IPS DF 4.7 (cell line): ENCODE measurements around the gene CLASP1.
"Not testable (repeated sequence)": the region's sequence is repeated elsewhere in the genome, so short reads cannot be mapped to it uniquely, and the experiment has no call there.

Source experiments
- DNase-seq: peaks from one replicate; pipeline ENCODE4 v3.0.0-alpha.2; 2013; ENCODE audit warnings: low spot score; ENCODE audit errors: extremely low read depth

CLASP1 gene

DNA sequence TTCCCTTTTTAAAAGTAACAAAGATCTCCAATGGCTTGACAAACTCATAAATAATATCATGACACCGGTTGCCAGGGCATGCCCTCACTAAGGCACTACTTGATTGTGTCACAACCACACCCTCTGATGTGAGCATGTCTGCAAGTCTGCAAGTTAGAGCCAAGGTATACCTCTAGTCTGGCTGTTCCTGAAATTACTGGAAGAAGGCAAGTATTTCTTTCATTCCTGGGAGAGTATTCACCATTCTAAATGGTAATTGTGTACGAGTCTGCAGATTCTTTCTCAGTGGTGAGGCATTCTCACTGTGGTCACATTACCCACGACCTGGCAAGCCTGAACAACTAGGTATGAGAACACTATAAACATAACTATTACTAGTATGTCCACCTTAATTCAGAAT, 144.3 kb downstream of the CLASP1 start:
- DNase-seq: no peak

DNA sequence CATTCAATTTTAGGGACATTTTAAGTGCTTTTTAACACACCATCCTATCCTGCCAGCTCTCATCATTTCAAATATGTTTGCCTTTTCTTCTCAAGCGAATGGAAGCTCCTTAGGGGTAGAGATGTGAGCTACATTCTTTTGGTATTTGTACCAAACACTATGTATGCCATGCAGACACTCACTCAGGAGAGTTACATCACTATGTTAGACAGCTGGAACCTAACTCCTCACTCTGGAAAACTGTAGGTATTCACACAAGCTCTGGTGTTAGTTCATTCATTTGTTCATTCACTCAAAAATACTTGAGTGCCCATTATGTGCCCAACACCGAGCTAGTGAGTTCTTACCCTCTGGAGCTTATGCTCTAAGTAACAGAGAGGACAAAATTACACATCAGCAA, 144.9 kb downstream of the CLASP1 start:
- no peak for DNase-seq

DNA sequence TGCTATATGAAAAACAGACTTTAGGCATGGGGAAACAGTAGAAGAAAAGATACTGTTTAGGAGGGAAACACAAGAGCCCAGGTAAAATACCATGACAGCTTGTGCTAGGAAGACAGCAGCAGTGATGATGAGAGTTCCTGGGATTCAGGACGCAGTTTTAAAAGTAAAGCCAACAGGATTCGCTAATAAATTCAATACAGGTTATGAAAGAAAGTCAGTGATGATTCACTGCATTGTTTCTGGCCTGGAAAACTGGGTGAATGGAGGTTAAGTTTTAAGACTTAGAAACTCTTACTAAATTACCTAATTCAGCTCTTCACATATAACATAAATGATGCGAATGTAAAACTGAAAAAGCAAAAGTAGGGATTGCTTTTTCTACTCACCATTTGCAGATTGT, 146.5 kb downstream of the CLASP1 start:
- no peak for DNase-seq

DNA sequence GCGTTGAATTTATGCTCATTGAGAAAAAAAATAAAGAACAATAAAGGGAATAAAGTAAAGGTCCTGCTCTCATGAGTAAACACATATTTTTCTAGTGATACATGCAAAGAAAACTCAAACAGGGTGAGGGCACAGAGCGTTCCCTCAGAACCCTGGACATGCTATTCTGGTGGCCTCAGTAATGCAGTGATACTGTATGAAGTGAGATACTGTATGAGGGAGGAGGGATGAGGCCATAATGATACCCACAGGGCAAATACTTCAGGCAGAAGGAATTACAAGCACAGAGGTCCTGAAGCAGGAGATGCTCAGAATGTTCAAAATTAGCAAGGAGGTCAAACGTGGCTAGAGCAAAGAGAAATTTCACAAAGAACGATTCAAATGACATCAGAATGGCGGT, 147.0 kb downstream of the CLASP1 start:
- no peak for DNase-seq

DNA sequence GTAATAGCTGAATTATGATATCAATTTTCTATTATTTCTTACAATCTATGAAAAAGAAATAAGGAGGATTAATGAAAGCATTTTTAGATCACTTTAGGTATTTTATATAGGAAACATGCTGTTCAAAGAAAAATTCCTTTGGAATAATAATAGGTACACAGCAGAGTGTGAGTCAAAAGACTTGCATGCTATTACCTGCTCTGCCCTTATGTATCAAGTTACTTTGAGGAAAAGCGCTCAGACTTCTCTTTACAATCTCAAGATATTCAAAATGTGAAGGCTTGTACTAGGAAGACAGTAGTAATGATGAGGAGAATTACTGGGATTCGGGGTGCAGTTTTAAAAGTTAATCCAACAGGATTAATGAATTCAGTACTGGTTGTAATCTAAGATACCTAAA, 147.7 kb downstream of the CLASP1 start:
- no peak for DNase-seq

DNA sequence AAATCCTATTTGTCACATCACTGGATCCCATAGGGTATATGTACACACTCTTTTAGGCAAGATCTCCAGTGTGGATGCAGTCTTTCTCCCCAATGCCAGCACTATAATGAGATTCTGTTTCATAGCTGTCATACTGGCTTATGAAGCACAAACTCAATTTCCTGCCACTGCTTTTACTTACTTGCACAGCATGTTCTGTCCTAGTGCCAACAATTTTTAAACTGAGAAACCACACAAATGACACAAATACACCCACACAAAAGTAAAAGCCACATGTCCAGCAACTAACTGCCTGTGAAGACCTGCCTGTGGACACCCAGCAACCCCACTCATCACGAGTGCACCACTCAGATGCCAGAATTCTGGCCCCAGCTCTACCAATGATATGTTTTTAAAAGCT, 148.2 kb downstream of the CLASP1 start:
- no peak for DNase-seq

DNA sequence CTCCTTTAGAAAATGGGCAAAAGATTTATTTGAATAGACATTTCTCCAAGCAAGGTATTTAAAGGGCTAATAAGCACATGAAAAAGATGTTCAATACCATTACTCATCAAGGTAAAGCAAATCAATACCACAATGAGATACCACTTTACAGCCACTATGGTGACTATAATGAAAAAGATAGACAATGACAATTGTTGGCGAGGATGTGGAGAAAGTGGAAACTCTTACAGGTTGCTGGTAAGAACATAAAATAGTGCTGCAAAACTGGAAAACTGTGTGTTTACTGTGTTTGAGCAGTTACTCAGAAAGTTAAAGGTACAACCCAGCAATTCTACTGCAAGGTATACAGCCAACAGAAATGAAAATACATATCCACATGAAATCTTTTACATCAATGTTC, 150.5 kb downstream of the CLASP1 start:
- DNase-seq: no peak

DNA sequence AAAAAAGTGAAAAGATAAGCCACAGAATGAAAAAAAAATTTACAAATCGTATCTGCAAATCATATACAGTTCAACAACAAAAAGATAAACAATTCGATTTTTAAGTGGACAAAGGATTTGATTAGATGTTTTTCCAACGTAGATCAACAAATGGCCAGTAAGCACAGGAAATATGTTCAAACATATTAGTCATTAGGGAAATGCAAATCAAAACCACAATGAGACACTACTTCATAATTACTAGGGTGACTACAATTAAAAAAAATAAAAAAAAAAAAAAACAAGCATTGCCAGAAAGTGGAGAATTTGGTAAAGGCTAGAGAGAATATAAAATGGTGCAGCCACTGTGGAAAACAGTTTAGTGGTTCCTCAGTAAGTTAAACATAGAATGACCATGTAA, 156.9 kb downstream of the CLASP1 start:
- DNase-seq: no peak

DNA sequence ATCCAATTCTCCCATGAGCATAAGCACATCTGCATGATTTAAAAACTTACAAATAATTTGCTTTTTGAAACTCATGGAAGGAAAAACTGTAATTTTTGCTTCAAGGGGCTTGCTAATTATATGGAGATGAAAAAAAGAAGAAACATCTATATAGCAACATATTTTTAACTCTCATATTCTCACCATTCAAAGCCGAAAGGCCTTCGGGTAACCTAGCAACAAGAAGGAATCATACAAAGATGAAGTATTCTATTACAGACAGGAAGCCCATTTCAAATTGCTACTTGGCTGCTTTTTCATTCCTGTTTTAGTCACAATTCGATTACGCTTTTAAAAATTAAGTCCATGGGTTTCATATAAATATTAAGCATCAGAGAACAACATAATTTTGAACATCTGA, 157.7 kb downstream of the CLASP1 start:
- no peak for DNase-seq

DNA sequence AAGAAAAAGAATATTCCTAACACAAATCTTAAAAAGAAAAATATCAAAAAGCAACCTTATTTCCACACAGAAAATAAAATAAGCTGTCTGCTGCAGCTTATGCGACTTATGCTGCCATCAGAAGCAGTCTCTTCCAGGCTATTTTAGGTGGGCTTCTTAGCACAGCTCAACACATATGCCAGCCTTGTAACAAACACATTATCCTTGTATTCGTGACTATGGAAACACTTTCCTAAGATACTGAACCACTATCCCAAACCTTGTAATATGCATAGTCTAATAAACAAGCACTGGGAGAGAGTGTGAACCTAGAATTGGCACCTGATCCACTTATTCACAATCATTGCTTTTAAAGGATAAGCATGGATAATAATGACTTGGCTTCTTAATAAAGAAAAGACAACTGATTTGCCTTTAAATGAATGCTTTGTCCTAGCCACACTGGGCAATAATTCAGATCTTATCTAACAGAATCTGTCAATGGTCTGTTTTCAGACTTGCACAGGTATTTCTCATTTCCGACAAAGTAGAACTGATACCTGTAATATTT, 158.6 kb downstream of the CLASP1 start:
- no peak for DNase-seq

DNA sequence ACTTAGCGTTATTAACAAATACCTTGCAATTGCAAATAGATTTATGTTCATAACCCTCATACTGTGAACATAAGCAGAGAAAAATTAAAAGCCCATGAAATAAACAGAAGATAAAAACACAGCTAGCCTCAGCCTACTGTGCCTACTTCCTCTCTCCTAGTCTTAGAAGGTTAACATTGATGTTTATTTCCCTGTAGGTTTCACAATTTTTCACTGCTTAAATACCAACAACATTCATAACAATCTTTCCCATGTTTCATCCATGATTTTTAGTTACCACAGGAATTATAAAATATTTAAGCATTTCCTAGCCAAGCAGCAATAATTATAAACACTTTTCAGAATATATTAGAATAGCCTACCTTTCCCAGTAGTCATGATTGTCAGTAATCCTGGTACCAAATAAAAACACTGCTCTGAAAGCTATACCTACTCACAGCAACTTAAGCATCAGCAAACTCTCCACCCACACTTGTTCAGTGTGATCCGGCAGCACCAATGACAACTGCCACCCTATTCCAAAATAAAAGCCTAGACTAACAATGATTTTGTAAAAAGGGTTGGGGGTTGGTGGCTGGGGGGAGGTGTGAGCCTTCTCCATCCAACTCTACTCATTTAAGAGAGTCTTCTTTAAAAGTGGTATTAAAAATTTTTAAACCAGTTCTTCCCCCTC, 159.2 kb downstream of the CLASP1 start:
- no peak for DNase-seq

DNA sequence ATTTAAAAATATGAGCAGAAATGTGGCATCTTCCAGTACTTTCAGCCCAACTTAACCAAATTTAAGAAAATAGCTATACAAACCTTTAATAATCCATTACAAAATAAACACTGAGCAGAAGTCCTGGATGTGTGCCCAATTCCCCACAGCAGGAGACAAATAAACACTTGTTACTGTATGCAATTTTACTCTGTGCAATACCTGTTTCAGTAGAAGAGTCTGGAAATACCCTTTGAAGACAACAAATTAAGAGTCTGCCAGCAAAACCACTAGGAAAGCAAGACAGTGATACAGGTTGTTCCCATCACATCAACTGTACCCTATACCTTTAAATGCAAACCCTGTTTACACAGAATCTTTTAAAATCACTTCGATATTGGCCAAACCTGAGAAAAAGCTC, 160.0 kb downstream of the CLASP1 start:
- no peak for DNase-seq

DNA sequence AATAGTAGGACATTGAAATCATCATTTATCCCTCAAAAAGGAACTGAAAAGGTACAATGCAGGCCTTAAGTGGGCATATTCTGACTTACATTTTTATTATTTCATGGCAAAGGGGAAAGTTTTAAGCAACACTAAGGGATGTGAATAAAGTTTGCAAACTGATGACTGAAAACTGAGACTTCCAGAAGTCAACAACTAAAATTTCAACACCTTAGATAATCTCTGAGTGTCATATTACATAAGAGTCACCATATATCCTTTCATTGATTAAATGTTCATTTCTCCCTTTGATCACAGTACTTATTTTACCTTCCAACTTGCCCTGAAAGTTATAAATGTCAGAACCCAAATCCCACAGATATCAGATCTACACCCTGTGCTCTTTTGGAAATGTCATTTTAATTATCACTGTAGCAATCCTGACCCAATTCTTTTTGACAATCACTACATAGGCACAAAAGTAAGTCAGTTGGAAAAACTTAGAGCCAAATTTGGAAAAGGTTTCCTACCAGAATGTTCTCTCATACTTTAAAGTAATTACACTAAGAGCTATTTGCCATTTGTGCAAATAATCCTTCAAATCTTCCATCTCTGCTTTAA, 163.0 kb downstream of the CLASP1 start:
- DNase-seq: no peak

DNA sequence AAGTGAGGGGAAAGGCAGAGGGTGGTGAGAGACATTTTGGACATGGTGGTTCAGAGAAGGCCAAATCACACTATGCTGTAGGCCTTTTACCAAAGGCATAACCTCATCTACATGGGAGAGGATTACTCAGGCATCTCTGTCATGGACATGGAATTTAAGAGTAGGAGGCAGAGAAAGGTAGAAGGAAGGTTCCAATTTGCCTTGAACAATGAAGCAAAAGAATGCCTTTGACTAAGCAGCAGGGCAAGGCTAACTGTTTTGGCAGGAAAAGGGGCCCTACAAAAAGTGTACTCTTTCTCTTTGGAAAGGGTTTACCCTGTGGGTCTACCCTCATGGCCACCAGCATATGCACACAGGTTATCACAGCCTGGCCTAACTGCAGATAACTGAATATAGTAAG, 164.2 kb downstream of the CLASP1 start:
- DNase-seq: no peak

DNA sequence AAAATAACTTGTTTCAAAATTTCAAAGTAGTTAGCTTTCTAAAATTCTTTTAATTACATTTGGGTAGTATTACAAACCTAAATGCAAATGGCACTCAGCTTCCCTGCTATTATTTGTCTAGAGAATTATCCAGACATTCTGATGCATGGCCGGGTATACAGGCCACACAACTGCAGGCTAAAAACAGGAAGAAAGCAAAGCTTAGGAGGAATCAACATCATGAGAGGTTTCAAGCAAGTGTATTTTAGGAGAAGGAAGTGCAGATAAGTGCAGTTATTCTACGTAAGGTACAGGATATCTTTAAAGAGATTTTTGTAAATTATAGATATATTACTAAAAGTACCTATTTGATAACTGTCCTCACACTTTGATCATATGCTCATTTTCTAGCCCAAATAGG, 165.4 kb downstream of the CLASP1 start:
- no peak for DNase-seq

DNA sequence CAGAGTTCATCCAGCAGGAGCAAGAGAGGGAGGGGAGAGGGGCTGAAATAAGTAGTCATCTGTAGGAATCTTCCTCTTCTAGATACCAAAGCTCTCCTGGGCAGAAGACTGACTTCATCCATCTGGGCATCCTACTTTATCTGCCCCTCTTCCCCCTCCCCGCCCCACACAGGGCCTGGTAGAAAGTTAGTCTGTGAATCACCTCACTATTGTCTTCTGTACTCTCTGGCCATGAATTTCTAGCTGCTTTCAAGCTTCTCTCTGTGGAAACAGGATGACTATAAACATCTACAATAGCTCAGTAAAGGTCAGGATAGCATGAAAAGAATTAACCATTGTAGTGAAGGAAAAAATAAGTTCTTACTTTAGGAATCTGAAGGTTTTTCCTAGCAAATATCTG, 166.2 kb downstream of the CLASP1 start:
- DNase-seq: no peak

DNA sequence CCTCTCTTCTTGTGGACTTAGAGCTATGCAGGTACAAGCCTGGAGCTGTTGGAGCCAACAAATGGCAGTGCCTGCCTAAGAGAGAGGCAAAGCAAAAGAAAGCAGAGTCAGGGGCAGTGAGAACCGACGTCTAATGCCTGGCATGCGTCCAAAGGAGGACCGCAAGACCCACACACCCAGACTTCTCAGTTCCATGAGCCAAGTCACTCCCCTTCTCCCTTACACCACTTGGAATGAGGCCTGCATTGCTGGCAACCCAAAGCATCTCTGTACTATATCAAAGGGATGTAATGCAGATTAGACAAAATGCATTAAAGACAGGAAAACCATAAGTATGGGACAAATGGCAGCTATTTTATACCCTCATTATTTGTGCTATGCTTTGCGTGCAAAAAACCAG, 168.4 kb downstream of the CLASP1 start:
- no peak for DNase-seq

DNA sequence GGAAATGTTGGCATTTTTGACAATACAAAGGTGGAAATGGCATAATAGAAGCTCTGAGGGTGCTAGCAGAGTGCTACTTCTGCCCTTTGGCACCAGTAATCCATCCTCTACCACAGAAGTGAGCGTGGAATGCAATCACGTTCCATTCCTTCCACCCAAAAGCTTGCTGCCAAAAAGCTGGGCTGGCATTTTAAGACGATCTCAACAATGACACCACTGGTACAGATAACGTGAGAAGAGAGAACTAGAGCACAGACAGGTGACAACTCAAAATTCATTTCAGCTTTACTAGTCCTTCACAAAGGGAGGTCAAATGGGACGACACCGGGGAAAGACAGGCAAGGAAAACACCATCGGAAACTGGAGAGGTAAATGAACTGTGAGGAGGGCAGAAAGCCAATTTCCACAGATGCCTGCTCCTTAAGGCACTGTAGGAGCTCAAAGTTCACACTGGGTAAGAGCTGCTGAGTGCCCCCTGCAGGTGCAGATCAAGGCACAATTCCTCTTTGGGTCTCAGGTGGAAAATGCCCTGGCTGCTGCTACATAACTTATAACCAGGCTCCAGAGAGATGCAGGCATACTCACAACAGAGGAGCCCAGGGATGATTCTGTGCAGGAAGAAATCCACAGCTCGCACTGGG, 169.3 kb downstream of the CLASP1 start:
- DNase-seq: no peak

DNA sequence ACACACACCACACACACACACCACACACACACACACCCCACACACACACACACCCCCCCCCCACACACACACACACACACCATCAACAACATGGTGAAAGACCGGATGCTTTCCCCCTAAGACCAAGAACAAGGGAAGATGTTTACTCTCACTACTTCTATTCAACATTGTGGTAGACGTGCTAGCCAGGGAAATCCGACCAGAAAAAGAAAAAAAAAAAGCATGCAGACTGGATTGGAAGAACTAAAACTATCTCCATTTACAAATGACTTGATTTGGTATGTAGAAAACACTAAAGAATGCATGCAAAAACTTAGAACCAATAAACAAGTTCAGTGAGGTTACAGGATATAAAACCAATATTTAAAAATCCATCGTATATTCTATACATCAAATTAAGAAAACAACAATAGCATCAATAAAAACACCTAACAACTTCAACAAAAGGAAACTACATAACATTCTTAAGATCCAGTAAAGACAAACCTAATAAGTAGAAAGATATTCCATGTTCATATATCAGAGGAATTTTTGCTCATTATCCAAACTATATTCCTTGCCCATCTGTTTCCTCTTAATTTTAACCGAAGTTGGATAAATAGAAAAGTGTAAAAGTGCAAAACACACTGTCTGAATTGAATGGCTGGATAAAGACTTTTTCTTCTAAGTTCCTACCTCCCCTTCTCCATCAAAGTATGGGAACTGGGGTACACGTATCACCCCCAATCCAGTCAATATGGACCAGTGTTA, 170.1 kb downstream of the CLASP1 start:
- no peak for DNase-seq

DNA sequence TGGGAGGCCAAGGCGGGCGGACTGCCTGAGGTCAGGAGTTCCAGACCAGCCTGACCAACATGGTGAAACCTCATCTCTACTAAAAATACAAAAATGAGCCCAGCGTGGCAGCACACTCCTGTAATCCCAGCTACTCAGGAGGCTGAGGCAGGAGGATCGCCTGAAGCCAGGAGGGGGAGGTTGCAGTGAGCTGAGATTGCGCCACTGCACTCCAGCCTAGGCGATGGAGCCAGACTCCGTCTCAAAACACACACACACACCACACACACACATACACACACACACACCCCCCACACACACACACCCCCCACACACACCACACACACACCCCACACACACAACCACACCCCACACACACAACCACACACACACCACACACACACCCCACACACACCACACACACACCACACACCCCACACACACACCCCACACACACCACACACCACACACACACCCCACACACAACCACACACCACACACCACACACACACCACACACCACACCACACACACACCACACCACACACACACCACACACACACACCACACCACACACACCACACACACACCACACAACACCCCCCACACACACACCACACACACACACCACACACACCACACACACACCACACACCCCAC, 170.8 kb downstream of the CLASP1 start:
- not testable (repeated sequence) for DNase-seq

DNA sequence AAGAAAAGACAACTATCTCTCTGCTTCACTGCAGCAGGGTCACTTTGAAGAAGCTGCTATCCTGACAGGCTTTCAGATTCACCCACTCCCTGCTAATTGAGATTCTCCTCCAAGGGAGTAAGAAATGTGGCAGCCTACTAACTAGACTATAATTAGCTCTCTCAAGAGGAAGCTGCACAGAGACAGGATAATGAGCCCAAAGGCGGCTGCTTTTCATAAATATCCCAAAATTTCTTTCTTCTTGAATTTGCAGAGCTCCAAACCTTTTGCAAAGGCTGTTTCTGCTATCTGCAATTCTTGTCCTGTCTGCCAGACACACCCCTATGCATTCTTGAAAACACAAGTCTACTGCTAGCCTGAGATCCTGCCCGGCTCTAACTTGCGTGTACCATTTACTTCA, 172.6 kb downstream of the CLASP1 start:
- DNase-seq: no peak
